Testis (tissue), 3 donors: ENCODE data around the gene CALHM2. TPM values are rescaled to one million over a fixed set of nuclear protein-coding genes. Genes with fewer than 3 reads are reported as not detected.

Experiments used
- DNase-seq: peaks from one replicate; pipeline ENCODE4 v3.0.0-alpha.2; 2019
- H3K27ac ChIP-seq, 2 donors: fragments of 200-600 bp; sonication (generic); one replicate each; pipeline ENCODE4 v1.5.1; 2019
- H3K27me3 ChIP-seq: fragments of 200-600 bp; sonication (generic); one replicate; pipeline ENCODE4 v1.5.1; 2019
- H3K36me3 ChIP-seq: fragments of 200-600 bp; sonication (generic); one replicate; pipeline ENCODE4 v1.5.1; 2017; ENCODE audit warnings: low read depth; ENCODE audit errors: missing control alignments
- H3K4me1 ChIP-seq: fragments of 200-600 bp; sonication (generic); one replicate; pipeline ENCODE4 v1.5.1; 2019
- H3K4me3 ChIP-seq, 2 donors: fragments of 200-600 bp; sonication (generic); one replicate each; pipeline ENCODE4 v1.5.1; 2017 to 2019
- H3K9me3 ChIP-seq: fragments of 200-600 bp; sonication (generic); one replicate; pipeline ENCODE4 v1.5.1; 2017
- CTCF ChIP-seq, 3 experiments: fragments of 450-650 bp in 2 of 3; fragments of 200-600 bp in 1 of 3; sonication (generic) in 1 of 3; IDR thresholded peaks; one replicate each; pipeline ENCODE4 v1.5.1; 2016 to 2019; ENCODE audit warnings: antibody characterized with exemption in 3 of 3, mild to moderate bottlenecking in 2 of 3, moderate library complexity in 1 of 3
- POLR2A ChIP-seq: fragments of 450-650 bp; IDR thresholded peaks from one replicate; pipeline ENCODE4 v1.6.1; 2017; ENCODE audit warnings: antibody characterized with exemption, mild to moderate bottlenecking, moderate library complexity
- WGBS, 2 donors: methylation state at CpG; one replicate each; pipeline ENCODE4 v1.1.5; 2018; 5-methylcytosine and 5-hydroxymethylcytosine counted together
- intact Hi-C: fragments of 100-400 bp; cut with DNase I; formaldehyde crosslinking; loops from one replicate; pipeline ENCODE4 v1.15.1; 2023; ENCODE audit warnings: low total_unique reads
- polyA plus RNA-seq: library from polyadenylated mRNA; stranded (reverse); fragments of 350-450 nt; fragmentation: Illumina TruSeq; extraction: RNeasy Lipid Tissue Mini Kit (QIAGEN cat#74804); gene quantifications from one replicate; pipeline ENCODE4 v1.2.3, GENCODE V29; 2014; ENCODE audit warnings: low read depth, low replicate concordance; ENCODE audit not compliant: insufficient read depth
- total RNA-seq, 2 donors: library from RNA; depleted of rRNA; stranded (reverse); fragments of >200 nt; gene quantifications; one replicate each; pipeline ENCODE4 v1.2.3, GENCODE V29; 2016

The CALHM2 gene
- total and polyA plus RNA-seq, 3 donors from 2014 or later = 43.5 to 78.6 (median 53.1) TPM

DNA sequence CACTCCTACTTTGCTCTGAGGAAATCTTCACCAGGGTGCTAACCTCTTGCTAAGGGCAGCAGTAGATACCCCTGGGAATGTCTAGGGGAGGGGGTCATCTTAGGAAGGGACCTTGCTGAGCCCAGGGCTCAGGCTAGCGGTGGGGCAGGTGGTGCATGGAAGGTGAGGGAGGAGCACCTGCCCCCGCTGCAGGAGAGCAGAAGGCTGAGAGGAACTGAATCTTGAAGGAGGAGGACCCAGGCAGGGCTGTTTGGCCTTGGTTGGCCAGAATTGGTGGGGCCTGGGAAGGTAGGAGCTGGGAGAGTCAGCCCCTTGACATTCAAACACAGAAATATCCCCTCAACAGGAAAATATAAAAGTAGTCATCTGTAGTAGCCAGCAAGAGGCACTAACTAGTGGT, 19.8 kb upstream of the CALHM2 start:
- TF ChIP-seq CTCF (IDR thresholded peaks at IDR 0.05) (no peak), POLR2A (no peak)
- no peak overlapping the region for H3K27ac ChIP-seq
- H3K9me3 ChIP-seq = no peaks in the 10 kb centered on the region
- no peaks in the 10 kb centered on the region for H3K27me3 ChIP-seq
- no peaks in the 10 kb centered on the region for H3K36me3 ChIP-seq
- DNase-seq = no peak
- H3K4me3 ChIP-seq = no peak overlapping the region
- H3K4me1 ChIP-seq = no peaks in the 10 kb centered on the region
- intact Hi-C loops = no loop called here
- 88 to 100% methylated on average over 1 to 2 of the region's 2 CpGs for WGBS, 2 donors

DNA sequence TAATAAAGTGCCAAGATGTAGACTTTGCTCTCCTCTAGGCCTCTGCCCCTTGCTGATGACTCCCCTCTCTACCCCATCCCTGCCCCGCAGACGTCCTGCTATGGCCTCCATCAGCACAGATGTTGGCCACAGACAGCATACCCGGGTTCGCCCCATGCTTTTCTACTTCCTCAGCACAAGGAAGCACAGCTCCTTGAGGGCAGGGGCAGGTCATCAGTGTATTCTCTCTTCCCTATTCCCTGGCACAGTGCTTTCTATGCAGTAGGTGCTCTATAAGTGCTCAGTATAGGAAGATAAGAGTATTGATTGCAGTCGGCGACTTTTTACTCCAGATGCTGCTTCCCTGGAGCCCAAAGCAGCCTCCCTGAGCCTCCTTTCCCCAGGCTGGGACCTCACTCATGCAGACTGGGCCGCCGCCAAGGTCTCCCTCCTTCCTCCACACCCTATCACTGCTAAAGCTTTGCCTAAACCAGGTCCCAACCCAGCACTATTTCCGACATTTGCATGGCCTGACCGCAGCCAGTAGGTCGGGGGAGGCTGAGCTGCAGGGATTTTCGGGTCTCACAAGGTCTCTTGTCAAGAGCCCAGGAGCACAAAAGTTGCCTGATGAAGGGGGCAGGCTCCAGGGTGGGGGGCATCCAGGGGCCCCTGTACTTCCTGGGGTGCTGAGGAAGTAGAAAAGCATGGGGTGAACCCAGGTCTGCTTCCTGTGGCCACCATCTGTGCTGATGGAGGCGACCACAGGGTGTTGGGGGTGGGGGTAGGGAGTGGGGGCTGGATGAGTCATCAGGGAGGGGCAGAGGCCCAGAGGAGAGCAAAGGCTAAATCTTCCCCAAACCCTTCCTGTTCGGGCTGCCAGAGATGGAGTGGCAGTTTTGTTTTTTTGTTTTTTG, 18.8 kb upstream of the CALHM2 start:
- H3K4me3 ChIP-seq = no peak overlapping the region
- H3K27ac ChIP-seq = no peak overlapping the region
- no peaks in the 10 kb centered on the region for H3K36me3 ChIP-seq
- TF ChIP-seq CTCF (IDR thresholded peaks at IDR 0.05) (no peak), POLR2A (no peak)
- DNase-seq = peak; percentile 45
- intact Hi-C loops = no loop called here
- no peaks in the 10 kb centered on the region for H3K4me1 ChIP-seq
- no peaks in the 10 kb centered on the region for H3K27me3 ChIP-seq
- no peaks in the 10 kb centered on the region for H3K9me3 ChIP-seq
- 71 to 73% methylated on average over 13 to 14 of the region's 14 CpGs for WGBS, 2 donors

GRCh38 chr10:103469201-103469600, 17.0 kb upstream of the CALHM2 start:
- H3K27me3 ChIP-seq = no peaks in the 10 kb centered on the region
- H3K4me1 ChIP-seq = no peaks in the 10 kb centered on the region
- DNase-seq = no peak
- no peak overlapping the region for H3K4me3 ChIP-seq
- WGBS, 2 donors = 65 to 70% methylated on average over 5 of the region's 5 CpGs
- no peak overlapping the region for H3K27ac ChIP-seq
- no peaks in the 10 kb centered on the region for H3K9me3 ChIP-seq
- H3K36me3 ChIP-seq = no peaks in the 10 kb centered on the region
- TF ChIP-seq CTCF (IDR thresholded peaks at IDR 0.05) (no peak), POLR2A (no peak)
- intact Hi-C loops = no loop called here

- TF ChIP-seq POLR2A (no peak), CTCF (IDR thresholded peaks at IDR 0.05) (no peak)
- WGBS, 2 donors = 87 to 92% methylated on average over 7 of the region's 7 CpGs
- H3K36me3 ChIP-seq = no peaks in the 10 kb centered on the region
- H3K9me3 ChIP-seq = no peaks in the 10 kb centered on the region
- H3K27ac ChIP-seq = no peak overlapping the region
- no peak overlapping the region for H3K4me3 ChIP-seq
- H3K27me3 ChIP-seq = no peaks in the 10 kb centered on the region
- no peaks in the 10 kb centered on the region for H3K4me1 ChIP-seq
- no peak for DNase-seq
- intact Hi-C loops = no loop called here
These were observed 15.2 kb upstream of the CALHM2 start for GRCh38 chr10:103467406-103467805.

GRCh38 chr10:103466734-103467133, 14.6 kb upstream of the CALHM2 start:
- intact Hi-C loops = no loop called here
- H3K9me3 ChIP-seq = no peaks in the 10 kb centered on the region
- H3K27ac ChIP-seq = no peak overlapping the region
- H3K4me1 ChIP-seq = no peaks in the 10 kb centered on the region
- no peak for TF ChIP-seq POLR2A
- TF ChIP-seq CTCF (IDR thresholded peaks at IDR 0.05) = no peak
- no peak for DNase-seq
- no peaks in the 10 kb centered on the region for H3K36me3 ChIP-seq
- WGBS, 2 donors = 83 to 89% methylated on average over 3 of the region's 3 CpGs
- no peaks in the 10 kb centered on the region for H3K27me3 ChIP-seq
- H3K4me3 ChIP-seq = no peak overlapping the region
